Middle frontal gyrus (tissue), 1 donor: Measurements from ENCODE around the gene PFDN4.

Source experiments
- DNase-seq: peaks from one replicate; pipeline ENCODE4 v3.0.0-alpha.2; 2015; ENCODE audit warnings: low spot score; ENCODE audit errors: extremely low spot score

PFDN4 gene

DNA sequence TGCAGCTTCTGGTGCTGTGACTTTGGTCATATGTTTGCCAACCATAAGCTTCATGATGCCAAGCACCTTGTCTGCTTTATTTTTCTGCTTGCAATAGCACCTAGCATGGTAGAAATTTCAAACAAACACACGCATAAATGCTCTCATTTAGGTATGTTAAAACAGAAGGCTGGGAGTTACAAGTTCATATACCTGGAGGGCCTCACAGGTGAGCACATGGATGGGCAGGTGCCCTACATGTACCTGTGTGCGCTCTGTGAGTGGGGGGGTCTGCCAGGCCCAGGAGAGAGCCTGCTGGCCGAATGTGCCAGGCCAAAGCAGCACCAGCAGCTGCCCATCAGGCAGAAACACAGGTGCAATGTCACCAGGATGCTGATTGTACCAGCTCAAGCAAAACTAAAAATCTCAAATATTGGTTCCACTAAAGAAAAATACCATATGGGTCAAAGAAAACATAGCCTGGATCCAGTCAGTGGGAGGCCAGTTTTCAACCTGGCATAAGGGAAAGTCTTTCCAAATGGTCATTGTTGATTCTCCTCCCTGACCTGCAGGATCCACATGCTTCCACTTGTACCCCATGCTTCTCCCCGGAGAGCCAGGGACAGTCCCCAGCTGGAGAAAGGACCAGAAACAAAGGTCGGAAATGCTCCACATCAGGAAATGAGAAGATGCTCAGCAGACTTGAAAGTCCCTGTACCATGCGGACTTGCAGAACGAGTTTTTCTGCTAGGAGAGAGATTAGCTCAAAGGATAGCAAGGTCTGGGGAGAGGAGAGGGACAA is 7.2 kb upstream of the PFDN4 start:
- DNase-seq = no peak

DNA sequence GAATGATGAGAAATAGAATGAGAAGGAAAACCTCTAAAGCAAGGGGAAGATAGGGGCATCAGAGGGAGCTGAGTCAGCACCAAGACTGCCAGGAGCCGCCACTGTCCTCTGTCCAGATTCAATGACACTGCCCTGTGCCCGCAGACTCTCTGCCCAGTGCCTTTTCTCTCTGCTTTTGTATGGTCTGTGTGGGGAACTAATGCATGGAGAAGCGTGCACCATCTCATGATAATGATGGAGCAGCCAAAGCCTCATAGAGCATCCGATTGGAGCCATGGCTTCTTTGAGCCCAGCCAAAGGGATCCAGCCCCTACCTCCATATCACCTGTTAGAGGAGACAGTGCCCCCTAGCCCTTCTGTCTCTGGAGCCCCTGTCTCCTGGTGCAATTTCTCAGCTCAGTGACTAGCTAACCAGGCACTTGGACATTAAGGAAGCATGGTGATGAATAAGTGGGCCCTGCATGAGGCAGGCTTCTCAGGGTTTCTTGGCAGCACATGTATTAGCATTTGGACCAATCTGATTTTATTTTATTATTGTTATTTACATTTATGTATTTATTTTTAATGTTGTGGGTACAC is 6.5 kb upstream of the PFDN4 start:
- DNase-seq = no peak

DNA sequence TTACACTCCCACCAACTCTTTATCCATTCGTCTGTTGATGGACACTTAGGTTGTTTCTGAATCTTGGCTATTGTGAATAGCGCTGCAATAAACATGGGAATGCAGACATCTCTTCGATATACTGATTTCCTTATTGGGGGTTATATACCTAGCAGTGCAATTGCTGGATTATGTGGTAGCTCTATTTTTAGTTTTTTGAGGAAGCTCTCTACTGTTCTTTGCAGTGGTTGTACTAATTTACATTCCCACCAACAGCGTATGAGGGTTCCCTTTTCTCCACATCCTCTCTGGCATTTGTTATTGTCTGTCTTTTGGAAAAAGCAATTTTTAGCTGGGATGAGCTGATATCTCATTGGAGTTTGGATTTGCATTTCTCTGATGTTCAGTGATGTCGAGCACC is 4.6 kb upstream of the PFDN4 start:
- no peak for DNase-seq

- no peak for DNase-seq
These were observed 3.8 kb upstream of the PFDN4 start for GRCh38 chr20:54204063-54204462.

- DNase-seq = no peak
These were observed 3.4 kb upstream of the PFDN4 start for GRCh38 chr20:54204481-54204880.

DNA sequence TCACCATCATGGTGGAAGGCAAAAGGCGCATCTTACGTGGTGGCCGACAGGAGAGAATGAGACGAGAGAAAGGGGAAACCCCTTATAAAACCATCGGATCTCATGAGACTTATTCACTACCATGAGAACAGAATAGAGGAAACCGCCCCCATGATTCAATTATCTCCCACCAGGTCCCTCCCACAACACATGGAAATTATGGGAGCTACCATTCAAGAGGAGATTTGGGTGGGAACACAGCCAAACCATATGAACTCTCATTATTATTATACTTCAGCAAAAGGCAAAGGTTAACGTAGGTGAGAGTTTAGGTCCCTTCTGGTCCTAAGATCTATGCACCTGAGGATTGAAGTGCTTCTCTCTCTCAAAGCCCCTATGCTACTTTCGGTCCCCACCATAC is 2.4 kb upstream of the PFDN4 start:
- no peak for DNase-seq

DNA sequence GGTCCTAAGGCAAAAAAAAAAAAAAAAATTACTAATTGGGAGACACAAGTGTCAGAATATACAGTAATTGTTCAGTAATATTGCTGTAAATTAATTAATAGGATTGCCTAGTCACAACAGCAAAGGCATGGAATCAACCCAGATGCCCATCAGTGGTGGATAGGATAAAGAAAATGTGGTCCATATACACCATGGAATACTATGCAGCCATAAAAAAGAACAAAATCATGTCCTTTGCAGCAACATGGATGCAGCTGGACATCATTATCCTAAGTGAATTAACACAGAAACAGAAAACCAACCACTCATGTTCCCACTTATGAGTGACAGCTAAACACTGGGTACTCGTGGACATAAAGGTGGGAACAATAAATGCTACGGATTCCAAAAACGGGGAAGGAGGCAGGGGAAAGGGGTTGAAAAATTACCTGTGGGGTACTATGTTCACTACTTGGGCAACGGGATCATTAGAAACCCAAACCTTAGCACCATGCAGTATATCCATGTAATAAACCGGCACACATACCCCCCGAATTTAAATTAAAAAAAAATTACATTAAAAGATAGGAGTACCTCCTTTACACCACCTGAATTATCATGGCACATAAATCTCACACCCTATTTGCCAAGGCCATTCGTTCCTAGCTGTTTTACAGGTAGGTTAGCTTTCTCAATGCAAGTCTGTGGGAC is 689 bp upstream of the PFDN4 start:
- no peak for DNase-seq

- DNase-seq = no peak
These were observed 775 bp downstream of the PFDN4 start for GRCh38 chr20:54208548-54209176.

DNA sequence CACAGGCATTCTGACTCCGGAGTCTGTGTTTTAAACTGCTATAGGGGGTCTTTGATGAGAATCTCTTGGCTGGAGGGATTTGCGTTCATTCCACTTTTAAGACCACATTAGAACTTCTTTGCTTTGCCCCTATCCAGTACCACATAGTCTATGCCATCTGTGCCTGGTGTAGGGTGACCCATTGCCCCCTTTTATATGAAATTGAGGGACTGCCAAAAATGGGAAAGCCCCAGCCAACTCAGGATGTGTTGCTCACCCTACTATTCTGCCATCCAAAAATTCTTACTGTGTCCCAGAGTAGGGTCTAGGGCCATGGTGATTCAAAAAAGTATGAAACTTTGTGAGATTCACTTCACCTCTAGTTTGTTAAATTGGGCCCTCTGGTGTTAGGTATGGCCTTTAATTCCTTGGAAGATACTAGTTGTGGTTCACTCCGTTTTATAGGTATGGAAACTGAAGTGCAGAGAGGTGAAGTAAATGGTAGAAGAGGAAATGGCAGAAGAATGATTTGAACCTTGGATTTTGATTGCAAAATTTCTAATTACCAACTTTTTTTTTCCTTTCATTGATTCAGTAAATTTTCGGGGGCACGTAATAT is 1.4 kb downstream of the PFDN4 start:
- no peak for DNase-seq

- no peak for DNase-seq
These were observed 4.3 kb downstream of the PFDN4 start for GRCh38 chr20:54212226-54212625.

- no peak for DNase-seq
These were observed 5.0 kb downstream of the PFDN4 start for GRCh38 chr20:54212871-54213270.

GRCh38 chr20:54214566-54214965 is 6.7 kb downstream of the PFDN4 start:
- no peak for DNase-seq

- DNase-seq = no peak
These were observed 7.4 kb downstream of the PFDN4 start for GRCh38 chr20:54215157-54215789.

DNA sequence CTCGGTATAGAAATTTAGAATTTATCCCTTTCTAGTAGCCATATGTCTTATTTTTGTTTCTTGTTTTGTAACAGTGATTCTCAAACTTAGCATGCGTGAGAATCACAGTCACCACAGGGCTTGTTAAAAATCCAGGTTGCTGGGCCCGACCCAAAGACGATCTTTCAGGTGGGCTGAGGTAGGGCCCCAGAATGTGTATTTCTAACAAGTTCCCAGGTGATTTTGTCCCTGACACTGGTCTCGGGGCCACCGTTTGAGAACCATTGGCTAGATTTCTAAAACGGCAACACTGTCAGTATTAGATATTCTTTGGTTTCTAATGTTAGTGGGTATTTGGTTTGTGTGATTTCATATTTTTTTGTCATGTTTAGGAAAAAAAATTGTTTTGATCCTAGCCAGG is 9.9 kb downstream of the PFDN4 start:
- no peak for DNase-seq

DNA sequence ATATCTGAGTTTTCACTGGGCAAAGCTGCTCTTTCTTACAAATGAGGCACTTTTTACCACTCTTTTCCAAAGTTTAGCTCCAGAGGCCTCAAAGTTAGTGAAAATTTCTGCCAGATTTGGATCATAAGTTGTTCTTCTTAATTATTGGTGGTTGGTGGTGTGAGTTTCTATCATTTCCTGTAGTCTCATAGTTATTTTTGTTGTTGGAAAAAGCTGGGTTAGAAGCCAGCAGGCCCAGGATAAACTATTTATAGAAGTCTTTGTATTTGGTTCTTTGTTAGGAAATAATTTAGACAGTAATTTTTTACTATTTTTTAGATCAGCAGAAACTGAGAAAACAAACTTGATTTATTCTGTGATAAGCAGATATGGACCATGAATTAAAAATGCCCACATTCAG is 10.6 kb downstream of the PFDN4 start:
- DNase-seq = no peak

- peak; percentile 30 for DNase-seq
These were observed 12.0 kb downstream of the PFDN4 start for GRCh38 chr20:54219751-54220426.

- DNase-seq = no peak
These were observed 12.8 kb downstream of the PFDN4 start for GRCh38 chr20:54220722-54221121.

DNA sequence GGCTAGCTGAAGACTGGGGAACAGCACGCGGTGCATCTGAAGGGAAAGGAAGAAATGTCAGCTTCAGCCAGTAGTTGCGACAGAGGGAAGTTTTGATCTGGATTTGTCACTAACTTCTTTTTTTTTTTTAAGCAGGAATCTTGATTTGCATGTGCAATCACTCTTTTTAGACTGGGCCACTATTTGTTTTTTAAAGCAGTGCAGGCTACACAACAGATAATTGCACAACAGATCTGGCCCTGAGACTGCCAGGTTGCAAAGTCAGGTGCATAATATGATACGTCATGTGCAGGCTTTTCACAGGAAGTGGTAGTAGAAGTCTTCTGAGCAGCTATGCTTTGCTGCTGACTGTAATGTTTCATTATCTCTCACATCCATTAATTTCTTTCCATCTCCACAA is 13.5 kb downstream of the PFDN4 start:
- DNase-seq = no peak

DNA sequence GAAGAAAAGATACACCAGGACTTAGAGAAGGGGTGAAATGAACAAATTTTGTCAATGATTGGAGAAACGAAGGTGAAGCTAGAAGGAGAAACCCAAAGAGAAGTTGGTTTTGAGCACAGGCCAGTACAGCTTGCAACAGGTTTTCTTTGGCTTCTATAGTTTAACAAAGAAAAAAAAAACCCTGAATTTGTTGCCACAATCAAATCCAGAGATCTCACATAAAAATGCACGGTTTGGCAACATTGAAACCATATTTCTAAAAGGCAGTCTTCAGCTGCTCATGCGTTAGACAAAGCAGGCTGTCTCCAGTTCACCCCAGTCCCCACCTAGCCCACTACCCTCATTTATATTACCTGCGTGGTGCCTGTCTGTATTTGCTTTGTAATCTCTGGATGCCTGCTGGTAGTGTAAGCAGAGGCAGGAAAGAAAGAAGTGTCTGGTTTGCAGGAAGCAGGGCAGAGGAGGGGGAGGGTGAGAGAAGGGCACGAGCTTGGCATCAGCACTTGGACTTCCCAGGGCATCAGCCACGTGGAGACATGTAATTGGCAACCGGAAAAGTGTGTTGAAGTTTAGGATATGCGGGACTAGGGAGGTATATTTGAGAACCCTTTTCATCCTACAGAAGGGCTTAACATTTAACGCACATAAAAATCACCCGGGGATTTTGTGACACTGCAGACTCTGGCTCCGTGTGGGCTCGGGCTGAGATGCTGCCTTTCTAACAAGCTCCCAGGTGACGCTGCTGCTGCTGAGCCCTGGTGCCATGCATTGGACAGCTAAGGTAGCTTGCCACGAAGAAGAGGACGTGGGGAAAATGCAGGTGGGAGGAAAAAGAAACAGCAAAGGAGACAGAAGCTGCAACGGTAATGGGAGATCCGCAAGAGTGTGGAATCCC is 14.4 kb downstream of the PFDN4 start:
- no peak for DNase-seq

GRCh38 chr20:54223285-54223684 is 15.4 kb downstream of the PFDN4 start:
- no peak for DNase-seq
